ENCODE data around the gene C11orf21. TPM values are rescaled to one million over a fixed set of nuclear protein-coding genes. Genes with fewer than 3 reads are reported as not detected.
A peak's percentile ranks its signal among the peaks of the same experiment; 100 is the strongest.

The C11orf21 gene
- total RNA-seq, 2 donors from 2014 or later = 0.11 to 0.52 TPM

GRCh38 chr11:2306452-2306823, 4.7 kb upstream of the C11orf21 start:
- Histone ChIP-seq H3K9ac (ENCODE audit: low read depth in 2 of 2, low read length in 2 of 2) (no peak overlapping the region), H3K27ac (peak overlapping the region; percentile 50), H3K27me3 (no peaks in the 10 kb centered on the region), H3K9me3 (no peaks in the 10 kb centered on the region), H3K4me1 (peaks cover 3% of the 10 kb centered on the region), H3K4me3 (no peak overlapping the region), H3K36me3 (no peaks in the 10 kb centered on the region)
- TF ChIP-seq CTCF (IDR thresholded peaks at IDR 0.05) = no peak
- intact Hi-C loops (cut with DNase I) = no loop called here
- DNase-seq = peak; percentile 71

GRCh38 chr11:2305788-2306451, 4.2 kb upstream of the C11orf21 start:
- H3K4me1 ChIP-seq = peaks cover 3% of the 10 kb centered on the region
- H3K4me3 ChIP-seq = no peak overlapping the region
- no peak overlapping the region for H3K9ac ChIP-seq (ENCODE audit: low read depth in 2 of 2, low read length in 2 of 2)
- no peak for TF ChIP-seq CTCF (IDR thresholded peaks at IDR 0.05)
- H3K36me3 ChIP-seq = no peaks in the 10 kb centered on the region
- DNase-seq = no peak
- H3K9me3 ChIP-seq = no peaks in the 10 kb centered on the region
- intact Hi-C loops (cut with DNase I) = loop anchor here (1.0 kb wide), 1 partner anchor 114 kb away; no protein-coding TSS in a partner anchor
- no peaks in the 10 kb centered on the region for H3K27me3 ChIP-seq
- peak overlapping the region; percentile 50 for H3K27ac ChIP-seq

- H3K4me3 ChIP-seq = no peak overlapping the region
- intact Hi-C loops (cut with DNase I) = loop anchor here (1.0 kb wide), 1 partner anchor 115 kb away; no protein-coding TSS in a partner anchor
These were observed 3.5 kb upstream of the C11orf21 start for GRCh38 chr11:2305140-2305778.

GRCh38 chr11:2304506-2305139, 2.9 kb upstream of the C11orf21 start:
- intact Hi-C loops (cut with DNase I) = loop anchor here (1.0 kb wide), 1 partner anchor 116 kb away; no protein-coding TSS in a partner anchor
- H3K27me3 ChIP-seq = no peaks in the 10 kb centered on the region
- no peak for TF ChIP-seq CTCF (IDR thresholded peaks at IDR 0.05)
- no peaks in the 10 kb centered on the region for H3K36me3 ChIP-seq
- H3K27ac ChIP-seq = no peak overlapping the region
- no peaks in the 10 kb centered on the region for H3K9me3 ChIP-seq
- H3K4me1 ChIP-seq = peaks cover 3% of the 10 kb centered on the region
- no peak overlapping the region for H3K4me3 ChIP-seq
- DNase-seq = peak; percentile 18
- H3K9ac ChIP-seq (ENCODE audit: low read depth in 2 of 2, low read length in 2 of 2) = no peak overlapping the region

More at GRCh38 chr11:2305140-2305778, 3.5 kb upstream of the C11orf21 start:
- Histone ChIP-seq H3K9me3 (no peaks in the 10 kb centered on the region), H3K36me3 (no peaks in the 10 kb centered on the region), H3K9ac (ENCODE audit: low read depth in 2 of 2, low read length in 2 of 2) (peak overlapping the region in 1 of 2 donors; percentile 24), H3K27ac (no peak overlapping the region), H3K4me1 (peaks cover 3% of the 10 kb centered on the region), H3K27me3 (no peaks in the 10 kb centered on the region)
- peak; percentile 89 for DNase-seq
- TF ChIP-seq CTCF (IDR thresholded peaks at IDR 0.05) = peak; percentile 93

GRCh38 chr11:2303627-2304505, 2.1 kb upstream of the C11orf21 start:
- intact Hi-C loops (cut with DNase I) = no loop called here
- H3K4me3 ChIP-seq = no peak overlapping the region
- DNase-seq = peak; percentile 17

More at GRCh38 chr11:2303627-2304505, 2.1 kb upstream of the C11orf21 start:
- no peaks in the 10 kb centered on the region for H3K9me3 ChIP-seq
- no peak overlapping the region for H3K27ac ChIP-seq
- no peaks in the 10 kb centered on the region for H3K36me3 ChIP-seq
- no peaks in the 10 kb centered on the region for H3K27me3 ChIP-seq
- TF ChIP-seq CTCF (IDR thresholded peaks at IDR 0.05) = no peak
- H3K9ac ChIP-seq (ENCODE audit: low read depth in 2 of 2, low read length in 2 of 2) = no peak overlapping the region
- peaks cover 3% of the 10 kb centered on the region for H3K4me1 ChIP-seq

All from colonic mucosa (tissue), 4 donors.